ENCODE data around the gene ARFIP2. TPM values are rescaled to one million over a fixed set of nuclear protein-coding genes. Genes with fewer than 3 reads are reported as not detected.

ARFIP2 gene
- polyA plus RNA-seq, 1 experiment = 79.1 TPM

GRCh38 chr11:6455070-6455469, 26.1 kb downstream of the ARFIP2 start:
- POLR2A ChIA-PET = no interaction called here
- H3K4me3 ChIP-seq (ENCODE audit: low read depth, low read length) = no peak overlapping the region
- CTCF ChIA-PET = interaction anchor here (2.9 to 4.2 kb wide), 2 partner anchors 12 to 76 kb away, joined by 14 to 26 read pairs; no protein-coding TSS in a partner anchor
- no peak overlapping the region for H3K27ac ChIP-seq (ENCODE audit: low read depth, low read length)
- DNase-seq (ENCODE audit: low read depth, low spot score) = no peak
- no peaks in the 10 kb centered on the region for H3K27me3 ChIP-seq (ENCODE audit: control insufficient read depth, insufficient read depth, low read length)
- H3K9me3 ChIP-seq (ENCODE audit: control insufficient read depth, insufficient read depth, low read length) = no peaks in the 10 kb centered on the region; the same call in 1 of the 2 replicates
- TF ChIP-seq, protein P1, sequence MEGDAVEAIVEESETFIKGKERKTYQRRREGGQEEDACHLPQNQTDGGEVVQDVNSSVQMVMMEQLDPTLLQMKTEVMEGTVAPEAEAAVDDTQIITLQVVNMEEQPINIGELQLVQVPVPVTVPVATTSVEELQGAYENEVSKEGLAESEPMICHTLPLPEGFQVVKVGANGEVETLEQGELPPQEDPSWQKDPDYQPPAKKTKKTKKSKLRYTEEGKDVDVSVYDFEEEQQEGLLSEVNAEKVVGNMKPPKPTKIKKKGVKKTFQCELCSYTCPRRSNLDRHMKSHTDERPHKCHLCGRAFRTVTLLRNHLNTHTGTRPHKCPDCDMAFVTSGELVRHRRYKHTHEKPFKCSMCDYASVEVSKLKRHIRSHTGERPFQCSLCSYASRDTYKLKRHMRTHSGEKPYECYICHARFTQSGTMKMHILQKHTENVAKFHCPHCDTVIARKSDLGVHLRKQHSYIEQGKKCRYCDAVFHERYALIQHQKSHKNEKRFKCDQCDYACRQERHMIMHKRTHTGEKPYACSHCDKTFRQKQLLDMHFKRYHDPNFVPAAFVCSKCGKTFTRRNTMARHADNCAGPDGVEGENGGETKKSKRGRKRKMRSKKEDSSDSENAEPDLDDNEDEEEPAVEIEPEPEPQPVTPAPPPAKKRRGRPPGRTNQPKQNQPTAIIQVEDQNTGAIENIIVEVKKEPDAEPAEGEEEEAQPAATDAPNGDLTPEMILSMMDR (IDR thresholded peaks at IDR 0.05; ENCODE audit: low read depth, low read length) = no peak

DNA sequence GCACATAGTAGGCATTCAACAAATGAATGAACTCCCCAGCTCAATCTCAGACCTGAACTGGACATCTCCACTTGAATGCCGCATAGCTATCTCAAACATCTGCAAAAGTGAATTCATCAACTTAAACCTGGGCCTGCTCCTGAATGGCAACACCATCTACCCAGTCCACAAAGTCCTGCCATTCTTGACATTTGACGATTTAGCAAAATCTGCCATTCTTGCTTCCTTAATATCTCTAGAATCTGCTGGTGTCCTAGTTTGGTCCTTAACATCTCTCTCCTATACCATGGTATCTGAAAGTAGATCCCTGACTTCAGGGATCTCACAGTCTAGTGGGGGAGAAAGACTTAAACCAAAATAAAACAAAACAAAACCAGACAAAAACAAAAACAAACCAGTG, 28.0 kb downstream of the ARFIP2 start:
- DNase-seq (ENCODE audit: low read depth, low spot score) = no peak
- CTCF ChIA-PET = interaction anchor here (0.9 to 4.2 kb wide), 4 partner anchors 10 to 90 kb away, joined by 3 to 26 read pairs (median 7); no protein-coding TSS in a partner anchor

DNA sequence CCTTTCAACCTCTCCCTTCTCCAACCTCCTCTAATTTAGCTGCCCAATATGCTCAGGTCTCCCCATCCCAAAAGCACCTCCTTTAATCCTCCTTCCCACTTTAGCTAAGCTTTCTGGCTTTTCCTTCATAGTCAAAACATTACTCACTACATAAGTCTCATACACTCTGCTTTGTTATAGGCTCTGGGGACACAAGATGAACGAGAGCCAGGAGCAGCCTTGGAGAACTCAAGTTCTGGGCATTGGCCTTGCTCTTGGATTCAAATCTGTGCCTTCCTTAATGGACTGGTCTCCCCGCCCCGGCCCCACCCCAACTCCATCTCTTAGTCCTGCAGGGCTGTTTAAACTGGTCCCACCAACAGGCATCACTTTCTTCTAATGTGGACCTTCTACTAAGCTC, 28.9 kb downstream of the ARFIP2 start:
- ChIA-PET POLR2A (no interaction called here), CTCF (interaction anchor here (0.6 to 4.2 kb wide), 5 partner anchors 9 to 89 kb away, joined by 3 to 26 read pairs (median 8); no protein-coding TSS in a partner anchor)
- no peaks in the 10 kb centered on the region for H3K27me3 ChIP-seq (ENCODE audit: control insufficient read depth, insufficient read depth, low read length)
- no peaks in the 10 kb centered on the region; the same call in 1 of the 2 replicates for H3K9me3 ChIP-seq (ENCODE audit: control insufficient read depth, insufficient read depth, low read length)
- no peak overlapping the region for H3K4me3 ChIP-seq (ENCODE audit: low read depth, low read length)
- no peak for DNase-seq (ENCODE audit: low read depth, low spot score)
- H3K27ac ChIP-seq (ENCODE audit: low read depth, low read length) = no peak overlapping the region
- TF ChIP-seq, protein P1 (IDR thresholded peaks at IDR 0.05; ENCODE audit: low read depth, low read length) = no peak

More for the DNA sequence above, 28.0 kb downstream of the ARFIP2 start:
- no peaks in the 10 kb centered on the region for H3K27me3 ChIP-seq (ENCODE audit: control insufficient read depth, insufficient read depth, low read length)
- H3K9me3 ChIP-seq (ENCODE audit: control insufficient read depth, insufficient read depth, low read length) = no peaks in the 10 kb centered on the region; the same call in 1 of the 2 replicates
- H3K4me3 ChIP-seq (ENCODE audit: low read depth, low read length) = no peak overlapping the region
- no peak overlapping the region for H3K27ac ChIP-seq (ENCODE audit: low read depth, low read length)
- TF ChIP-seq, protein P1 (IDR thresholded peaks at IDR 0.05; ENCODE audit: low read depth, low read length) = no peak
- POLR2A ChIA-PET = no interaction called here

DNA sequence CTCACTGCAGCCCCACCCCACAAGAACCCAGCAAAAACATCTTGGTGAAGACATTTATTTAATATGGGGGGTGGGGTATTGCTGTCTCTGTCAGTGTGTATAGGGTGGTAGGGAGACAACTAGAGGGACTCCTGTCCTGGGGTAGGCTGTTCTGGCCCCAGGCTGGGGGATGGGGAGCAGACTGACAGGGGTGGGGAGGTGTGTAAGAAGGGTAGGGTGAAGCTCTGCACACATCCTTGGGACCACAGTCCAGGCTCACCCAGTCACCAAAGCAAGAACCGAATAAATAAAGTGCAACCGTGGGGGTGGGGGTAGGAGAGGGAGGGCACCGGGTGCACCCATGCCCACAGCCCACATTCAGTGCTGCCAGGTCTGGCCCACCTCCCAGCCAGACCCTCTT, 32.6 kb downstream of the ARFIP2 start:
- POLR2A ChIA-PET = interaction anchor here (0.5 kb wide), 1 partner anchor 183 kb away, joined by 3 read pairs; no protein-coding TSS in a partner anchor

More for the DNA sequence above, 32.6 kb downstream of the ARFIP2 start:
- H3K27me3 ChIP-seq (ENCODE audit: control insufficient read depth, insufficient read depth, low read length) = no peaks in the 10 kb centered on the region
- H3K9me3 ChIP-seq (ENCODE audit: control insufficient read depth, insufficient read depth, low read length) = no peaks in the 10 kb centered on the region
- CTCF ChIA-PET = interaction anchor here (2.9 to 15.7 kb wide), 2 partner anchors 10 to 68 kb away, joined by 14 to 604 read pairs; no protein-coding TSS in a partner anchor
- no peak for DNase-seq (ENCODE audit: low read depth, low spot score)
- TF ChIP-seq, protein P1 (IDR thresholded peaks at IDR 0.05; ENCODE audit: low read depth, low read length) = no peak
- no peak overlapping the region for H3K4me3 ChIP-seq (ENCODE audit: low read depth, low read length)
- no peak overlapping the region for H3K27ac ChIP-seq (ENCODE audit: low read depth, low read length)

All from AG04450 (cell line).